SH-SY5Y (cell line): ENCODE results near the gene PELO.

Experiments used
- GATA2 ChIP-seq: IDR thresholded peaks from 2 replicates; pipeline ENCODE4 v1.6.1; 2011; ENCODE audit warnings: mild to moderate bottlenecking, low read depth, low read length
- GATA3 ChIP-seq: IDR thresholded peaks from 2 replicates; pipeline ENCODE4 v1.6.1; 2011; ENCODE audit warnings: low read depth, mild to moderate bottlenecking, low read length, moderate library complexity

DNA sequence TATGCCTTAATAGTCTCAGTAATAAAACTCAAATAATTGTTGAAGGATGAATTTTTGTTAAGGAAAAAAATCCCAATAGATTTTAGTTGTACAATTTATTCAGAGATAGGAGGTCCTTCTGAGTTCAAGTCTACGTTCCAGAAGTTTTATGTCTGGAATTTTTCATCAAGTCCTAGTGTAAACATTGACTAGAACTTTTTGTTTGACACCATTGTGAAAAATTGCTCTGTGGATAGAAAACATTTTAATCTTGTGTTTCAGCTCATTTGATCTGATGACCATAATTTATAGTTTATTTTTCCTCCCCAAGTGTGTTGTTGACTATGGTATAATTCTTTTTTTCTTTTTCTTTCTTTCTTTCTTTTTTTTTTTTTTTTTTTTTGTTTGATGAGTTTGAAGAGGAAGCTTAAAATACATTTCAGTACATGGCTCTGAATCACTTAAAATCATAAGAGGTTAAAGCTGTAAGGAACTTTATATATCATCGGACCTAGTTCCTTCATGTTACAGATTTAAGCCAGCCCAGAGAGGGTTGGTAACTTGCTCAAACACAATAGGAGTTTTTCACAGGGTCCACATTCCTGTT is 20.7 kb downstream of the PELO start:
- TF ChIP-seq GATA2, result no peak
- no peak for TF ChIP-seq GATA3
